SK-N-SH treated with all-trans-retinoic acid at 6 μM for 48 hours (cell line): ENCODE results near the gene TNK2.

ENCODE experiments used
- RARB ChIP-seq: fragments of 250-450 bp; sonication (Bioruptor Pico); IDR thresholded peaks from 2 replicates; pipeline ENCODE4 v1.8.0; 2021; ENCODE audit warnings: mild to moderate bottlenecking, moderate library complexity
- ZFP30 ChIP-seq: fragments of 450-650 bp; formaldehyde crosslinking; IDR thresholded peaks from 2 replicates; pipeline ENCODE4 v1.5.0; 2022; ENCODE audit warnings: mild to moderate bottlenecking, moderate library complexity
- ZNF565 ChIP-seq: fragments of 450-650 bp; formaldehyde crosslinking; conservative IDR thresholded peaks from 2 replicates; pipeline ENCODE4 v1.5.0; 2020; ENCODE audit warnings: low read depth, mild to moderate bottlenecking, moderate library complexity
- ZNF70 ChIP-seq: fragments of 450-650 bp; formaldehyde crosslinking; IDR thresholded peaks from 2 replicates; pipeline ENCODE4 v1.5.0; 2020; ENCODE audit warnings: mild to moderate bottlenecking, moderate library complexity
- TF ChIP-seq, protein P1 (sequence below): fragments of 250-450 bp; sonication (Bioruptor Pico); IDR thresholded peaks from 2 replicates; pipeline ENCODE4 v1.5.1; 2020; ENCODE audit warnings: low read depth, mild to moderate bottlenecking, moderate library complexity
- TF ChIP-seq, protein P2 (sequence below): fragments of 250-450 bp; sonication (Bioruptor Pico); IDR thresholded peaks from 2 replicates; pipeline ENCODE4 v1.8.0; 2020; ENCODE audit warnings: mild to moderate bottlenecking, moderate library complexity, borderline replicate concordance
- TF ChIP-seq, protein P3 (sequence below): fragments of 250-450 bp; sonication (Bioruptor Pico); IDR thresholded peaks from 2 replicates; pipeline ENCODE4 v1.5.1; 2021; ENCODE audit warnings: mild to moderate bottlenecking, moderate library complexity
- TF ChIP-seq, protein P4 (sequence below): fragments of 250-450 bp; sonication (Bioruptor Pico); IDR thresholded peaks from 2 replicates; pipeline ENCODE4 v1.8.0; 2021; ENCODE audit warnings: low read depth, mild to moderate bottlenecking, moderate library complexity, borderline replicate concordance

GRCh38 chr3:195886181-195887141 lies 21.9 kb downstream of the TNK2 start:
- no peak for TF ChIP-seq ZNF565 (CRISPR knock-in tag)
- TF ChIP-seq, protein P1, sequence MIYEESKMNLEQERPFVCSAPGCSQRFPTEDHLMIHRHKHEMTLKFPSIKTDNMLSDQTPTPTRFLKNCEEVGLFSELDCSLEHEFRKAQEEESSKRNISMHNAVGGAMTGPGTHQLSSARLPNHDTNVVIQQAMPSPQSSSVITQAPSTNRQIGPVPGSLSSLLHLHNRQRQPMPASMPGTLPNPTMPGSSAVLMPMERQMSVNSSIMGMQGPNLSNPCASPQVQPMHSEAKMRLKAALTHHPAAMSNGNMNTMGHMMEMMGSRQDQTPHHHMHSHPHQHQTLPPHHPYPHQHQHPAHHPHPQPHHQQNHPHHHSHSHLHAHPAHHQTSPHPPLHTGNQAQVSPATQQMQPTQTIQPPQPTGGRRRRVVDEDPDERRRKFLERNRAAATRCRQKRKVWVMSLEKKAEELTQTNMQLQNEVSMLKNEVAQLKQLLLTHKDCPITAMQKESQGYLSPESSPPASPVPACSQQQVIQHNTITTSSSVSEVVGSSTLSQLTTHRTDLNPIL: no peak
- TF ChIP-seq ZFP30 (CRISPR knock-in tag): no peak
- TF ChIP-seq, protein P2, sequence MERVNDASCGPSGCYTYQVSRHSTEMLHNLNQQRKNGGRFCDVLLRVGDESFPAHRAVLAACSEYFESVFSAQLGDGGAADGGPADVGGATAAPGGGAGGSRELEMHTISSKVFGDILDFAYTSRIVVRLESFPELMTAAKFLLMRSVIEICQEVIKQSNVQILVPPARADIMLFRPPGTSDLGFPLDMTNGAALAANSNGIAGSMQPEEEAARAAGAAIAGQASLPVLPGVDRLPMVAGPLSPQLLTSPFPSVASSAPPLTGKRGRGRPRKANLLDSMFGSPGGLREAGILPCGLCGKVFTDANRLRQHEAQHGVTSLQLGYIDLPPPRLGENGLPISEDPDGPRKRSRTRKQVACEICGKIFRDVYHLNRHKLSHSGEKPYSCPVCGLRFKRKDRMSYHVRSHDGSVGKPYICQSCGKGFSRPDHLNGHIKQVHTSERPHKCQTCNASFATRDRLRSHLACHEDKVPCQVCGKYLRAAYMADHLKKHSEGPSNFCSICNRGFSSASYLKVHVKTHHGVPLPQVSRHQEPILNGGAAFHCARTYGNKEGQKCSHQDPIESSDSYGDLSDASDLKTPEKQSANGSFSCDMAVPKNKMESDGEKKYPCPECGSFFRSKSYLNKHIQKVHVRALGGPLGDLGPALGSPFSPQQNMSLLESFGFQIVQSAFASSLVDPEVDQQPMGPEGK (CRISPR knock-in tag): no peak
- TF ChIP-seq, protein P3, sequence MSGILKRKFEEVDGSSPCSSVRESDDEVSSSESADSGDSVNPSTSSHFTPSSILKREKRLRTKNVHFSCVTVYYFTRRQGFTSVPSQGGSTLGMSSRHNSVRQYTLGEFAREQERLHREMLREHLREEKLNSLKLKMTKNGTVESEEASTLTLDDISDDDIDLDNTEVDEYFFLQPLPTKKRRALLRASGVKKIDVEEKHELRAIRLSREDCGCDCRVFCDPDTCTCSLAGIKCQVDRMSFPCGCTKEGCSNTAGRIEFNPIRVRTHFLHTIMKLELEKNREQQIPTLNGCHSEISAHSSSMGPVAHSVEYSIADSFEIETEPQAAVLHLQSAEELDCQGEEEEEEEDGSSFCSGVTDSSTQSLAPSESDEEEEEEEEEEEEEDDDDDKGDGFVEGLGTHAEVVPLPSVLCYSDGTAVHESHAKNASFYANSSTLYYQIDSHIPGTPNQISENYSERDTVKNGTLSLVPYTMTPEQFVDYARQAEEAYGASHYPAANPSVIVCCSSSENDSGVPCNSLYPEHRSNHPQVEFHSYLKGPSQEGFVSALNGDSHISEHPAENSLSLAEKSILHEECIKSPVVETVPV (CRISPR knock-in tag): no peak
- no peak for TF ChIP-seq ZNF70 (CRISPR knock-in tag)
- no peak for TF ChIP-seq RARB
- TF ChIP-seq, protein P4, sequence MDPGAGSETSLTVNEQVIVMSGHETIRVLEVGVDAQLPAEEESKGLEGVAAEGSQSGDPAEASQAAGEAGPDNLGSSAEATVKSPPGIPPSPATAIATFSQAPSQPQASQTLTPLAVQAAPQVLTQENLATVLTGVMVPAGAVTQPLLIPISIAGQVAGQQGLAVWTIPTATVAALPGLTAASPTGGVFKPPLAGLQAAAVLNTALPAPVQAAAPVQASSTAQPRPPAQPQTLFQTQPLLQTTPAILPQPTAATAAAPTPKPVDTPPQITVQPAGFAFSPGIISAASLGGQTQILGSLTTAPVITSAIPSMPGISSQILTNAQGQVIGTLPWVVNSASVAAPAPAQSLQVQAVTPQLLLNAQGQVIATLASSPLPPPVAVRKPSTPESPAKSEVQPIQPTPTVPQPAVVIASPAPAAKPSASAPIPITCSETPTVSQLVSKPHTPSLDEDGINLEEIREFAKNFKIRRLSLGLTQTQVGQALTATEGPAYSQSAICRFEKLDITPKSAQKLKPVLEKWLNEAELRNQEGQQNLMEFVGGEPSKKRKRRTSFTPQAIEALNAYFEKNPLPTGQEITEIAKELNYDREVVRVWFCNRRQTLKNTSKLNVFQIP (CRISPR knock-in tag): no peak
